ENCODE results near the gene UBR4.
A peak's percentile ranks its signal among the peaks of the same experiment; 100 is the strongest.

UBR4 gene

DNA sequence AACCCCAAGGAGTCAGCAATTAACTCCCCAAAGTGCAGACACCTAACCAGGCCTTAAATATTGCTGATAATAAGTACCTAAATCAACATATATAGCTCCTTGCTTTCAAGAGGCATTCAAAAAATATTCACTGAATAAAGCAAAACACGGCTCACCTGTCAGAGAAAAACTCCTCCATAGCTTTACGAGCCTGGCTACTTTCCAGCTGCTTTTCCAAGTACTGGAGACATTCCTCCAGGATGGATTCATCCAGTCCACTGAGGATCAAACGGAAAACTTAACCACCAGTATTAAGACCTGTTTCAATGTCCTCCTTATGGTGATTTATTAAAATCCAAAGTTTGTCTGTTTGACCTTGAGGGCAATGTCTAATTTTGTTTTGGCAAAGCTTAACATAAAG, 44.6 kb downstream of the UBR4 start:
- H3K4me3 ChIP-seq (ENCODE audit: low read depth, low read length) = no peak overlapping the region
- in situ Hi-C loops (cut with HindIII; ENCODE audit: low sequenced_read_pairs) = no loop called here
- TF ChIP-seq, protein P1, sequence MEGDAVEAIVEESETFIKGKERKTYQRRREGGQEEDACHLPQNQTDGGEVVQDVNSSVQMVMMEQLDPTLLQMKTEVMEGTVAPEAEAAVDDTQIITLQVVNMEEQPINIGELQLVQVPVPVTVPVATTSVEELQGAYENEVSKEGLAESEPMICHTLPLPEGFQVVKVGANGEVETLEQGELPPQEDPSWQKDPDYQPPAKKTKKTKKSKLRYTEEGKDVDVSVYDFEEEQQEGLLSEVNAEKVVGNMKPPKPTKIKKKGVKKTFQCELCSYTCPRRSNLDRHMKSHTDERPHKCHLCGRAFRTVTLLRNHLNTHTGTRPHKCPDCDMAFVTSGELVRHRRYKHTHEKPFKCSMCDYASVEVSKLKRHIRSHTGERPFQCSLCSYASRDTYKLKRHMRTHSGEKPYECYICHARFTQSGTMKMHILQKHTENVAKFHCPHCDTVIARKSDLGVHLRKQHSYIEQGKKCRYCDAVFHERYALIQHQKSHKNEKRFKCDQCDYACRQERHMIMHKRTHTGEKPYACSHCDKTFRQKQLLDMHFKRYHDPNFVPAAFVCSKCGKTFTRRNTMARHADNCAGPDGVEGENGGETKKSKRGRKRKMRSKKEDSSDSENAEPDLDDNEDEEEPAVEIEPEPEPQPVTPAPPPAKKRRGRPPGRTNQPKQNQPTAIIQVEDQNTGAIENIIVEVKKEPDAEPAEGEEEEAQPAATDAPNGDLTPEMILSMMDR (IDR thresholded peaks at IDR 0.05; ENCODE audit: low read depth, low read length) = no peak
- DNase-seq (ENCODE audit: low read depth, low spot score) = no peak

DNA sequence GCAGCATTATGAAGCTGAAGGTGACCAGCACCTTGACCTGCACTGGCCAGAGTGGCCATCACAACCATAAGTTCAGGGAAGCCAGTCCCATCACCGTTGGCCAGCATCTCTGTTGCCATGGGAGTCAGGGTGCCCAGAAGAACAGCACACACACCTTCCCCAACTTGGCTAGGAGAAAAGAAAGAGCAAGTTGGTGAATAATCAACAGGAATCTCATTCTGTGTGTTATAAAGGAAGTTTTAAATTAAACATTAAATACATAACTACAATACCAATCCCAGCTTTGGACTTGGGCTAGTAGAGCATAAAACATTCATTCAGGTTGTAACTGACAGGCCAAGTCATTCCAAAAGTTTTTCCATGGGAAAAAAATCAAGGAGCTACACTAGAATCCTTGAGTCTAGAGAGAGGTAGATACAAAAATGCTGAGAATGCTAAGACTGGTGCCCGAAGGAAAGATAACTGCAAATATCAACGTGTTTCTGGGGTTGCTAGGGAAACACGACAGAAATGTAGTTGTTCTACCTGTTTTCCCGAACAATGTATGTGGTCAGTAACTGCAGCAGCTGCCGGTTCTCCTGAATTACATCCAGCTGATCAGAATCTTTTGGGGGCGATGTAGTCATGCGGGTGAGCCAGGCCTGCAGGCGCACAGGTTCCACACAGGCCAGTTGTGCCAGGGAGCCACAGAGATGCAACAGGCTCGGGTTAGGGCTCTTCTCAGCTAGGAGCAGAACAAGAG, 45.6 kb downstream of the UBR4 start:
- TF ChIP-seq, protein P1 (IDR thresholded peaks at IDR 0.05; ENCODE audit: low read depth, low read length) = no peak

DNA sequence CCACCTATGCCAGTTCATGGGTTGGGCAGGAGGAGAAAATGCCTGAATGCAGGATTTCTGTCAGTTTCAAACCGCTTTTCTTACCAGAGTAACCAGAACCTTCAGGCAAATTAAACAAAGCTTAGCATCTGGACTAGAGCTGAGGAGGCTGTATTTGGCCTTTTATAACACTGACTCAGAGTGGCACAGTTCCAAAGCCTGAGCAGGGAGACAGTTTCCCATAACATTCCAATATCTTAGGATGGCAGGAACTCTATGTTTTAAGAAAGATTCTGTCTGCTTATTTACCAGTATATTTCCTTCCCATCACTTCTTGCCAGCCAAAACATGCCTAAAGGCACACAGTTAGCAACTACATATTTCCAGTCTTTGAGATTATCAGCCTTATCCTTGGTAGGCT, 46.8 kb downstream of the UBR4 start:
- in situ Hi-C loops (cut with HindIII; ENCODE audit: low sequenced_read_pairs) = no loop called here
- peak; percentile 69 for DNase-seq (ENCODE audit: low read depth, low spot score)
- TF ChIP-seq, protein P1 (IDR thresholded peaks at IDR 0.05; ENCODE audit: low read depth, low read length) = no peak
- no peak overlapping the region for H3K4me3 ChIP-seq (ENCODE audit: low read depth, low read length)

More for the DNA sequence above, 45.6 kb downstream of the UBR4 start:
- no peak overlapping the region for H3K4me3 ChIP-seq (ENCODE audit: low read depth, low read length)
- in situ Hi-C loops (cut with HindIII; ENCODE audit: low sequenced_read_pairs) = no loop called here
- DNase-seq (ENCODE audit: low read depth, low spot score) = no peak

DNA sequence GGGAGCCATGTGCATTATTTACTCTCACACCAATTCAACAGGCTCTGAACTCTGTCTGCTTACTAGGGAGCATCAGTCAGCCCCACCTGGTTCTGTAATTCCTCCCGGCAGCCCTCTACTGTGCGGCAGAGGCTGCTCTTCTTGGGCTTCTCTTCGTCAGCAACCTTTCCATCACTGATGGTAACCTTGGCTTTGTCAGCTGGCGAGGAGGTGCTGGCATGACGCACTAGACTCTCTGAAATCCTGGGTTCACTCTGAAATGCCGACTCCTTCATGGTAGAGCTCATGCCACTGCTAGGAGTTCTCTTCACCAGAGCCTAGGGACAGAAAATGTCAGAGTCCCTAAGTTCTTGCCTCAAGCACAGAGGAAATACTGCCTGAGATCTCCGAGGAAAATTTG, 49.2 kb downstream of the UBR4 start:
- in situ Hi-C loops (cut with HindIII; ENCODE audit: low sequenced_read_pairs) = no loop called here

DNA sequence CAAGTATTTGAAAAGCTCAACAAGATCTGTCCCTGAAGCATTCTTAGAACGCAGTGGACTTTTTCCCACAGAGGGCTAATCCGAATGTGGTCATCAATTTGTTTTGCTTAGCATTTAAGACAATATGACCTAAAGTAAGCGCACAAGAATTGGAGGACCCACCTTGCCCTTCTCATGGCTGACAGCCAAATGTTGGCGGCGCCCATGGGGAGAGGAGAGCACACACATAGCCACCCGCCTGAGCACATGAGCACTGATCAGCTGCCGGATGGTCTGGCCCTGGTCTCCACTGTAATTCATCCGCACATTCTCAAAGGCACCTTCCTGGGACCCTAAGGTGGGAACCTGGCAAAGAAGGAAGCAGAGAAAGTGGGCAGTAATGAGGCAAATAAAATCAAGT, 52.4 kb downstream of the UBR4 start:
- DNase-seq (ENCODE audit: low read depth, low spot score) = no peak
- in situ Hi-C loops (cut with HindIII; ENCODE audit: low sequenced_read_pairs) = no loop called here
- TF ChIP-seq, protein P1 (IDR thresholded peaks at IDR 0.05; ENCODE audit: low read depth, low read length) = no peak
- no peak overlapping the region for H3K4me3 ChIP-seq (ENCODE audit: low read depth, low read length)

More for the DNA sequence above, 49.2 kb downstream of the UBR4 start:
- H3K4me3 ChIP-seq (ENCODE audit: low read depth, low read length) = no peak overlapping the region
- TF ChIP-seq, protein P1 (IDR thresholded peaks at IDR 0.05; ENCODE audit: low read depth, low read length) = no peak
- DNase-seq (ENCODE audit: low read depth, low spot score) = no peak

DNA sequence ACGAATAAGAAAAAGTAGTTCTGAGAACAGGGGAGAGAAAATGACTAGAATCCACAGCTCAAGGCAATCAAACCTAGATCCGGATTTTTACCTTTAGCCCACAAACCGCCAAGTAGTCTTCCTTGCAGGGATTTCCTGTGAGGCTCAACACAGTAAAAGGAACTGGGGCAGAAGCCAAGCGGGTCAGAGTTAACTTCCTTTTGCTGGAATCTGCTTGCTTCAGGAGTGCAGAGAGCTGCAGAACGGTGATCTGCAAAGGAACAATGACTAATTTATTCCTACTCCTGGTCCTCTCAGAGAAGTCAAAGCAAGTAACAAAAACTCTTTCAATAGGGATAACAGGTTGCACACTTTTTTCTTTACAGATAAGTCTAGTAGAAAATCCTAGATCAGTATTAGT, 53.4 kb downstream of the UBR4 start:
- in situ Hi-C loops (cut with HindIII; ENCODE audit: low sequenced_read_pairs) = no loop called here
- peak; percentile 27 for DNase-seq (ENCODE audit: low read depth, low spot score)
- H3K4me3 ChIP-seq (ENCODE audit: low read depth, low read length) = no peak overlapping the region
- TF ChIP-seq, protein P1 (IDR thresholded peaks at IDR 0.05; ENCODE audit: low read depth, low read length) = no peak
